Ramos (cell line): ENCODE measurements around the gene MICALL2.

ENCODE experiments used
- in situ Hi-C: fragments of 300-500 bp; cut with MboI; formaldehyde crosslinking; loops from one replicate; pipeline ENCODE4 v1.14.3; 2022; ENCODE audit warnings: low sequenced_read_pairs; ENCODE audit not compliant: unreplicated experiment

The MICALL2 gene

GRCh38 chr7:1403638-1404459, 55.4 kb downstream of the MICALL2 start:
- in situ Hi-C loops: no loop called here

GRCh38 chr7:1402791-1403637, 56.3 kb downstream of the MICALL2 start:
- in situ Hi-C loops: no loop called here

GRCh38 chr7:1402110-1402790, 57.0 kb downstream of the MICALL2 start:
- in situ Hi-C loops: no loop called here

GRCh38 chr7:1401011-1401410, 58.3 kb downstream of the MICALL2 start:
- in situ Hi-C loops: no loop called here

- in situ Hi-C loops: no loop called here
Observed at GRCh38 chr7:1400371-1400770, 58.9 kb downstream of the MICALL2 start.

GRCh38 chr7:1397491-1398327, 61.6 kb downstream of the MICALL2 start:
- in situ Hi-C loops: no loop called here

GRCh38 chr7:1396195-1396594, 63.1 kb downstream of the MICALL2 start:
- in situ Hi-C loops: no loop called here

- in situ Hi-C loops: no loop called here
Observed at GRCh38 chr7:1395211-1396070, 63.8 kb downstream of the MICALL2 start.

GRCh38 chr7:1394371-1394770, 64.9 kb downstream of the MICALL2 start:
- in situ Hi-C loops: no loop called here

GRCh38 chr7:1393421-1393820, 65.8 kb downstream of the MICALL2 start:
- in situ Hi-C loops: no loop called here

GRCh38 chr7:1392556-1392955, 66.7 kb downstream of the MICALL2 start:
- in situ Hi-C loops: no loop called here

GRCh38 chr7:1391449-1391848, 67.8 kb downstream of the MICALL2 start:
- in situ Hi-C loops: no loop called here

GRCh38 chr7:1388703-1389335, 70.5 kb downstream of the MICALL2 start:
- in situ Hi-C loops: no loop called here

- in situ Hi-C loops: no loop called here
Observed at GRCh38 chr7:1388021-1388702, 71.1 kb downstream of the MICALL2 start.

- in situ Hi-C loops: no loop called here
Observed at GRCh38 chr7:1387261-1387660, 72.0 kb downstream of the MICALL2 start.

- in situ Hi-C loops: no loop called here
Observed at GRCh38 chr7:1386623-1387220, 72.5 kb downstream of the MICALL2 start.

GRCh38 chr7:1385809-1386622, 73.3 kb downstream of the MICALL2 start:
- in situ Hi-C loops: no loop called here
